Mammary epithelial cell (primary cell): ENCODE measurements around the gene DEDD2.

ENCODE experiments used
- CTCF ChIP-seq, 2 donors: IDR thresholded peaks in 1 of 2; conservative IDR thresholded peaks in 1 of 2; 2 replicates each; pipeline ENCODE4 v1.5.1; 2011 to 2012; ENCODE audit warnings: inconsistent platforms in 2 of 2, low read length in 2 of 2, mild to moderate bottlenecking in 2 of 2, control low read depth in 1 of 2, low read depth in 1 of 2; ENCODE audit not compliant: insufficient read depth in 1 of 2; ENCODE audit errors: extremely low read depth in 1 of 2
- EZH2 ChIP-seq: IDR thresholded peaks from 2 replicates; pipeline ENCODE4 v1.6.1; 2012; ENCODE audit warnings: low read length, inconsistent platforms, borderline replicate concordance

- TF ChIP-seq CTCF (conservative IDR thresholded peaks at IDR 0.05 in 1 of 2, IDR thresholded peaks at IDR 0.05 in 1 of 2; ENCODE audit: extremely low read depth in 1 of 2, insufficient read depth in 1 of 2, low read depth in 1 of 2, low read length in 2 of 2), result no peak
- TF ChIP-seq EZH2, result no peak
These were observed 17.7 kb upstream of the DEDD2 start for GRCh38 chr19:42235181-42235580.
